Mucosa of descending colon (tissue), 3 donors: ENCODE data around the gene KBTBD4. TPM values are rescaled to one million over a fixed set of nuclear protein-coding genes. Genes with fewer than 3 reads are reported as not detected.
"Not testable (repeated sequence)": the region's sequence is repeated elsewhere in the genome, so short reads cannot be mapped to it uniquely, and the experiment has no call there.

Source experiments
- ATAC-seq: fragments of 200-7000 bp; cut with Tn5 transposase; one replicate; pipeline ENCODE4 v1.9.1; 2020; ENCODE audit warnings: mild to moderate bottlenecking, moderate library complexity
- DNase-seq, 3 donors: peaks; one replicate each; pipeline ENCODE4 v3.0.0-alpha.2; 2020
- H3K36me3 ChIP-seq: fragments of 200-600 bp; one replicate; pipeline ENCODE4 v1.8.0; 2021; ENCODE audit warnings: low read depth, mild to moderate bottlenecking
- H3K4me1 ChIP-seq: fragments of 200-600 bp; one replicate; pipeline ENCODE4 v1.8.0; 2021; ENCODE audit warnings: low read depth, mild to moderate bottlenecking
- H3K4me3 ChIP-seq: fragments of 200-600 bp; one replicate; pipeline ENCODE4 v1.8.0; 2021; ENCODE audit warnings: mild to moderate bottlenecking
- H3K9me3 ChIP-seq: fragments of 200-600 bp; one replicate; pipeline ENCODE4 v1.8.0; 2021; ENCODE audit warnings: mild to moderate bottlenecking
- intact Hi-C, 2 donors: fragments of 100-400 bp; cut with DNase I in 1 of 2; cut with micrococcal nuclease in 1 of 2; formaldehyde crosslinking; loops; one replicate each; pipeline versions ENCODE4 v1.11.0 to v1.11.1; 2022; cut with DNase I, micrococcal nuclease
- total RNA-seq, 3 donors: library from RNA; stranded (reverse); fragmentation: NEBNext Ultra II Directional in 2 of 3; extraction: Animal tissue kit (Norgen Biotek cat#: 25700) in 2 of 3; gene quantifications; one replicate each; pipeline versions ENCODE4 v1.2.1 to v1.2.4, GENCODE V29; 2021 to 2023
- TF ChIP-seq, protein P1 (sequence below): fragments of 200-600 bp; IDR thresholded peaks from one replicate; pipeline ENCODE4 v1.8.0; 2022; ENCODE audit warnings: antibody characterized with exemption, mild to moderate bottlenecking
- donor health status: DM: no; HTN: no; CAD: no; lungs with moderate emphysema.
- donor health status: DM: no; HTN: no; CAD: no.
- donor health status: DM: no; HTN: yes; CAD: no.

KBTBD4 gene
- total RNA-seq, 3 donors from 2014 or later = 14.1 to 18.2 (median 16.0) TPM

DNA sequence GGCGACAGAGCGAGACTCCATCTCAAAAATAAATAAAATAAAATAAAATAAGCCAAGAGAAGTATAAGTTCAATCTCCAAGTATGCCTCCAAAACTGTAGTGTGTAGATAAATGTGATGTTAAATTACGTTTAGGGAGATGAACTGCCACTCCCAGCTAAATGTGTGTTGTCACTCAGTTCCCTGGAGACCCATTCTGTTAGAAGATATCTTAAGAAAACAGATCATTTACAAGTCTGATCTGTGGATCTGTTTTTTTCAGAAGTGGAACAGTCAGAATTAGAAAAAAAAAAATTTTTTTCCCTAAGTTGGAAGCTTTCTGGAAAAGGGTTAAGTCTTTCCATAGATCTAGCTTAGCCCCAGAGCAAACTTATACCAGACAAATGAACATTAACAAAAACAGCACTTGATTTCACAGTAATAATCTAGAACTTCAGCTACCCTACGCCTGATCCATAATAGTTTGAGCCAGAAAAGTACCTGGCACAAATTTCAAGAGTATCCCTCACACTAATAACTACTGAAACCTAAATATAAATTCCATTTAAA is 44.0 kb downstream of the KBTBD4 start:
- intact Hi-C loops = no loop called here
- ATAC-seq (no peak), DNase-seq (no peak)
- TF ChIP-seq, protein P1, sequence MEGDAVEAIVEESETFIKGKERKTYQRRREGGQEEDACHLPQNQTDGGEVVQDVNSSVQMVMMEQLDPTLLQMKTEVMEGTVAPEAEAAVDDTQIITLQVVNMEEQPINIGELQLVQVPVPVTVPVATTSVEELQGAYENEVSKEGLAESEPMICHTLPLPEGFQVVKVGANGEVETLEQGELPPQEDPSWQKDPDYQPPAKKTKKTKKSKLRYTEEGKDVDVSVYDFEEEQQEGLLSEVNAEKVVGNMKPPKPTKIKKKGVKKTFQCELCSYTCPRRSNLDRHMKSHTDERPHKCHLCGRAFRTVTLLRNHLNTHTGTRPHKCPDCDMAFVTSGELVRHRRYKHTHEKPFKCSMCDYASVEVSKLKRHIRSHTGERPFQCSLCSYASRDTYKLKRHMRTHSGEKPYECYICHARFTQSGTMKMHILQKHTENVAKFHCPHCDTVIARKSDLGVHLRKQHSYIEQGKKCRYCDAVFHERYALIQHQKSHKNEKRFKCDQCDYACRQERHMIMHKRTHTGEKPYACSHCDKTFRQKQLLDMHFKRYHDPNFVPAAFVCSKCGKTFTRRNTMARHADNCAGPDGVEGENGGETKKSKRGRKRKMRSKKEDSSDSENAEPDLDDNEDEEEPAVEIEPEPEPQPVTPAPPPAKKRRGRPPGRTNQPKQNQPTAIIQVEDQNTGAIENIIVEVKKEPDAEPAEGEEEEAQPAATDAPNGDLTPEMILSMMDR = no peak
- H3K36me3 ChIP-seq = no peaks in the 10 kb centered on the region
- H3K9me3 ChIP-seq = no peaks in the 10 kb centered on the region
- H3K4me3 ChIP-seq = no peak overlapping the region
- peaks cover 19% of the 10 kb centered on the region for H3K4me1 ChIP-seq

DNA sequence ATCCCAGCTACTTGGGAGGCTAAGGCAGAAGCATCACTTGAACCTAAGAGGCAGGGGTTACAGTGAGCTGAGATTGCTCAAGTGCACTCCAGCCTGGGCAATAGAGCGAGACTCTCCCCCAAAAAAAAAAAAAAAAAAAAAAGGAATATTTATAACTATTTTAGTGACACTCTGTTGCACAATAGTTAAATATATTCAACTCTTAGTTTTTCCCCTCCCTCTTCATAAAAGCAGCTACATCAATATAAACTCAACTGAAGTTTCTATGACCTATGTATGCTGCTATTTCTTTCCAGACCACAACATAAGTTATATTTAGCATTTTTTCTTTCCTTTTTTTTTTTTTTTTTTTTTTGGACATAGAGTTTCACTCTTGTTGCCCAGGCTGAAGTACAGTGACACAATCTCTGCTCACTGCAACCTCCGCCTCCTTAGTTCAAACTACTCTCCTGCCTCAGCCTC is 45.0 kb downstream of the KBTBD4 start:
- intact Hi-C loops = no loop called here
- H3K9me3 ChIP-seq = no peaks in the 10 kb centered on the region
- DNase-seq (no peak), ATAC-seq (no peak)
- H3K4me1 ChIP-seq = peaks cover 11% of the 10 kb centered on the region
- no peaks in the 10 kb centered on the region for H3K36me3 ChIP-seq
- TF ChIP-seq, protein P1 = no peak
- no peak overlapping the region for H3K4me3 ChIP-seq

DNA sequence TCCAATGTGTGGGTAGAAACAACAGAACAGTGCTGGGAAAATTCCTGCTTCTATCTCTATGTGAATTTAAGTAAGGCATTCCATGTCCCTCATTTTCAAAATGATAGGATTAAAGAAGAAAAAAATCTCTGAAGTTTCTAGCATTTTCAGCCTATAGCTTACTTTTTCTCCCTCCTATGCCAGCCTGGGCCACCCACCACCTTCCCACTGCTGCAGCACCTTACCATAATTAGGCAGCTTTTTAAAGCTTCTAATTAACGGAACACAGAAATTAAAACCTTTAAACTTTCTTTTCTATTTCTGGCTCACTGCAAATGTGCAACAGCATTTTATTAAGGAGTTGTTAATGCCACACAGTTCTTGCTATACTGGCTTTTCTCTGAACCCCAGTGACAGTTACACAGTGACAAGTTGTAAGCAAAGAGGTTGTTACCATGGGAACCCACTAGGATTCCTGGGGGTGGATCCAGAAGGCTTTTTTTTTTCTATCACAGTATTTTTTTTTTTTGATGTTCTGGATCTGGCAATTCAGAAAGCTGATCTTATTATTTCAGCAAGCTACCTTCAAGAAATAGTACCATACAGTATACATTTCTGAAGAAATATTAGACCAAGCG is 46.1 kb downstream of the KBTBD4 start:
- DNase-seq = no peak
- H3K36me3 ChIP-seq = no peaks in the 10 kb centered on the region
- H3K4me3 ChIP-seq = no peak overlapping the region
- TF ChIP-seq, protein P1 = no peak
- intact Hi-C loops = no loop called here
- H3K9me3 ChIP-seq = no peaks in the 10 kb centered on the region
- peaks cover 7% of the 10 kb centered on the region for H3K4me1 ChIP-seq
- no peak for ATAC-seq

DNA sequence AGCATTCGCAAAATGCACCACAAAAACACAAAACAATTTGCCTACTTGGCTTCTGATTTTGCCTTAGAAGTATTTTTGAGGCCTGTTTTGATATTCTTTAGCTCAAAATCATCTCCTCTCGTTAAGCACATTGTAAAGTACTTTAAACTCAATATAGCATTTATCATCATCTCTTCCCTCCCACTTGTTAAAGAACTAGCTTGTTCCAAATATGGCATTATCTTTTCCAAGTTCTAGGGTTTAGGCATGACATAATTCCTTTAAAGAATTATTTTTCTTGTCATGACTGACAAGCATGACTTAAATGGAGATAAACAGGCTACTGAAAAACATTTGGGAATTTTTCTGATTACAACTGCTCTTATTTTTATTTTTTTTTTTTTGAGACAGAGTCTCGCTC is 47.1 kb downstream of the KBTBD4 start:
- TF ChIP-seq, protein P1 = no peak
- no peak for ATAC-seq
- H3K9me3 ChIP-seq = no peaks in the 10 kb centered on the region
- no peak for DNase-seq
- intact Hi-C loops = no loop called here
- H3K4me1 ChIP-seq = peaks cover 7% of the 10 kb centered on the region
- H3K36me3 ChIP-seq = no peaks in the 10 kb centered on the region
- no peak overlapping the region for H3K4me3 ChIP-seq

DNA sequence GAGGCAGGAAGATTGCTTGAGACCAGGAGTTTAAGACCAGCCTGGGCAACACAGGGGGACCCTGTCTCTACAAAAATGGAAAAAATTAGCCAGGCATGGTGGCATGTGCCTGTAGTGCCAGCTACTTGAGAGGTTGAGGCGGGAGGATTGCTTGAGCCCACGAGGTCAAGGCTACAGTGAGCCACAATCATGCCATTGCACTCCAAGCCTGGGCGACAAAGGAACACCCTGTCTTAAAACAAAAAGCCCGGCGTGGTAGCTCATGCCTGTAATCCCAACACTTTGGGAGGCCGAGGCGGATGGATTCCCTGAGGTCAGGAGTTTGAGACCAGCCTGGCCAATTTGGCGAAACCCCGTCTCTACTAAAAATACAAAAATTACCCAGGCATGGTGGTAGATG is 48.0 kb downstream of the KBTBD4 start:
- intact Hi-C loops, ATAC-seq, DNase-seq, H3K36me3 ChIP-seq, H3K4me1 ChIP-seq, H3K9me3 ChIP-seq, H3K4me3 ChIP-seq: not testable (repeated sequence)

DNA sequence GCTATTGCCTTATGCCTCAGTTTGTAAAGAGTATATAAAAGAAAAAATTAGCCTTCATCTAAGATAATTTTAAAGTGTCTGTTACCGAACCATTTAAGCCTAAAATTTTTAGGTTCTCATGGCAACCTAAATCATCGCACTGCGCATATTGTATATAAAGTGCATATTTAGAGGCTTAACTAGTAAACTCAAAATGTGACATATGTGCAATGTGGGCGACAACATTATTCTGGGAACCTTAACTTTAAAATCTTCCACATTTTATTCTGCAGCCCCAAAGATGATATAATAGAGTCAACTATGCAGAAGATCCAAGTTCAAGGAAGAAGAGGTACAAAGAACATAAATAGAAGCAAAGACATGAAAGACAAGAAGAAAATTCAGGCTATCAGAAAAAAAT is 48.8 kb downstream of the KBTBD4 start:
- intact Hi-C loops = no loop called here
- TF ChIP-seq, protein P1 = no peak
- DNase-seq (no peak), ATAC-seq (no peak)
- Histone ChIP-seq H3K4me1 (peaks cover 8% of the 10 kb centered on the region), H3K4me3 (no peak overlapping the region), H3K9me3 (no peaks in the 10 kb centered on the region), H3K36me3 (no peaks in the 10 kb centered on the region)
